ENCODE results near the gene SOCS2. TPM values are rescaled to one million over a fixed set of nuclear protein-coding genes. Genes with fewer than 3 reads are reported as not detected.
A peak's percentile ranks its signal among the peaks of the same experiment; 100 is the strongest.

The SOCS2 gene, protein sequence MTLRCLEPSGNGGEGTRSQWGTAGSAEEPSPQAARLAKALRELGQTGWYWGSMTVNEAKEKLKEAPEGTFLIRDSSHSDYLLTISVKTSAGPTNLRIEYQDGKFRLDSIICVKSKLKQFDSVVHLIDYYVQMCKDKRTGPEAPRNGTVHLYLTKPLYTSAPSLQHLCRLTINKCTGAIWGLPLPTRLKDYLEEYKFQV
- total RNA-seq: 10 to 100 TPM; 18.3 to 63.0 (median 34.6) TPM

DNA sequence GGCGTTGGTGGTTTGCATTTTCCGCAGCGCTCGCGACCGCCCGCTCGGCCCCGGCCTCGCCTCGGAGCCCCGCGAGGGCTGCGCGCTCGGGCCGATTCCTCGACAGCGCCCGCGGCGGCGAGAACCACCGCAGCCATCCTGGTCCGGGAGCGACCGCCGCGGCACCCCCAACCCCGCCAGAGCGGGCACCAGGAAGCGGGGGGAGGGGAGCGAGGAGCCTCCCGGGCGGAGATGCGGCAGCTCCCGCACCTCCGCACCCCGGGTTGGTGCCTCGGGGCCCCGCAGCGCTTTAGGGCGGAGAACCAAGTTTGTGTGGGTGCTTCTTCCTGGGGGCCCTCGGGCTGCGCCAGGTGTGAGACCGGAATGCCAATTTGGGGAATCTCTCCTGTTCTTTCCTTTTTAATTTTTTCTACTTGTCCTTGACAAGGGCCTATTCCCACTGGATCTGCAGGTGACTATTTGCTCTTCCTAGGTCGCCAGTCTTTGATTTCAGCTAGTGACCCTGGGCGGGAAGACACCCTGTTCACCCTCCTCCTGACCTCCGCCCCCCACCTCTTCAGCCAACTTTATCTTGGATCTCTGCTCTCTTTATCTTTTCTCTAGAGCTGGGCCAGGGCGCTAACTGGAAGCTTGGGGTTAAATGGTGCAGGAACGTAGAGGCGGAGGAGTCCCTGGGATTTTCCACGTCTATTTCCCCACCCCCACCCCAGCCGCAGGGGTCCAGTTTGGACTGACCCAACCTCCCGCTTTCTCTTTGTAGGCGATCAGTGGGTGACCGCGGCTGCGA, at the start of gene SOCS2:
Gene SOCS2, plus strand, starts transcription at position 751 of the 787 bp plus-strand sequence. CDS start 223 bp downstream, outside the sequence.
- peak in 1 of 2 donors; percentile 20 for ATAC-seq (ENCODE audit: low FRiP score in 2 of 2)
- peaks cover 0 to 8% (median 2%) of the 10 kb centered on the region in 4 donors for H3K27me3 ChIP-seq
- peaks cover 0 to 17% (median 0%) of the 10 kb centered on the region in 4 donors for H3K36me3 ChIP-seq
- peak in 1 of 2 donors; percentile 92 for DNase-seq
- 1 to 2% methylated on average over 10 to 51 of the region's 59 CpGs for WGBS, 2 donors
- H3K4me3 ChIP-seq: peak within 1 kb of the TSS; percentile 78 to 97 (median 90)
- H3K9me3 ChIP-seq: no peaks in the 10 kb centered on the region
- peak within 1 kb of the TSS; percentile 89 to 95 (median 92) for H3K27ac ChIP-seq
- no peak for TF ChIP-seq EP300 (IDR thresholded peaks at IDR 0.05)
- no peak for TF ChIP-seq POLR2A (IDR thresholded peaks at IDR 0.05)
- TF ChIP-seq, protein P1, sequence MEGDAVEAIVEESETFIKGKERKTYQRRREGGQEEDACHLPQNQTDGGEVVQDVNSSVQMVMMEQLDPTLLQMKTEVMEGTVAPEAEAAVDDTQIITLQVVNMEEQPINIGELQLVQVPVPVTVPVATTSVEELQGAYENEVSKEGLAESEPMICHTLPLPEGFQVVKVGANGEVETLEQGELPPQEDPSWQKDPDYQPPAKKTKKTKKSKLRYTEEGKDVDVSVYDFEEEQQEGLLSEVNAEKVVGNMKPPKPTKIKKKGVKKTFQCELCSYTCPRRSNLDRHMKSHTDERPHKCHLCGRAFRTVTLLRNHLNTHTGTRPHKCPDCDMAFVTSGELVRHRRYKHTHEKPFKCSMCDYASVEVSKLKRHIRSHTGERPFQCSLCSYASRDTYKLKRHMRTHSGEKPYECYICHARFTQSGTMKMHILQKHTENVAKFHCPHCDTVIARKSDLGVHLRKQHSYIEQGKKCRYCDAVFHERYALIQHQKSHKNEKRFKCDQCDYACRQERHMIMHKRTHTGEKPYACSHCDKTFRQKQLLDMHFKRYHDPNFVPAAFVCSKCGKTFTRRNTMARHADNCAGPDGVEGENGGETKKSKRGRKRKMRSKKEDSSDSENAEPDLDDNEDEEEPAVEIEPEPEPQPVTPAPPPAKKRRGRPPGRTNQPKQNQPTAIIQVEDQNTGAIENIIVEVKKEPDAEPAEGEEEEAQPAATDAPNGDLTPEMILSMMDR (IDR thresholded peaks at IDR 0.05): no peak
- no peak for TF ChIP-seq POLR2AphosphoS5 (IDR thresholded peaks at IDR 0.05)
- peaks cover 8 to 27% (median 13%) of the 10 kb centered on the region in 4 donors for H3K4me1 ChIP-seq

DNA sequence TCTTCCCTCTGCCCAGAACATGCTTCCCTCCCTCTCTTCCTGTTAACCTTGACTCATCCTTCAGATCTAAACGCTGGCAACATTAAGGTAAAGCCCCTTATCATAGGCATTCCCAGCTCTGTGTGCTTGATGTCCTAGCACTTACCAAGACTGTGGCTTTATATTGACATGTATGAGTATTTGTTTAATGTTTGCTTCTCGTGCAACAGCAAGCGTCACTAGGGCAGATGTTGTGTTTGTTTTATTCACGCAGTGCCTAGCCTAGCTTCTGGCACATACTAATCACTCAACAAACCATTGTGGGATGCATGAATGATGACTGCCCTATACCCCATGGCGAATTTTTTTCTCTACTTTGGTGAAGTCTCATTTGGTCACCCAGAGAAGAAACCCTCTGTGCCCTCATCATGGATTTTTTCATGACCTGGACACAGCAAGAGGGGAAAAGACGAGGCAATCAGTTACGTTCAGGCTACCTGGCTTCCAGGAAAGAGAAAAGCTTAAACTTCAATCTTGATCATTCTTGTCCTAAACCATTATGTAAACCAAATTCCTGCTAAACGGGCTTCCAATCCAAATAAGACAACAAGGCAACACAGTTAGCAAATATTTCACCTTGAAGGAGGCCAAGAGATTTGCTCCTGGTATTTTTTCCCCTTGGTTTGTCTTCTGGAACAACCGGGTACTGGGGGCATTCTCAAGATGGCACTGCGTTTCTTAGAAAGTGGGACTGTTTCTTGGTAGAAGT, 47.9 kb upstream of the SOCS2 start:
- 60 to 64% methylated on average over 10 of the region's 10 CpGs for WGBS, 2 donors
- no peak for DNase-seq
- Histone ChIP-seq H3K27ac (no peak overlapping the region), H3K4me1 (peaks cover 0 to 4% (median 3%) of the 10 kb centered on the region in 4 donors), H3K9me3 (no peaks in the 10 kb centered on the region), H3K36me3 (no peaks in the 10 kb centered on the region), H3K4me3 (no peak overlapping the region), H3K27me3 (no peaks in the 10 kb centered on the region)
- TF ChIP-seq POLR2A (IDR thresholded peaks at IDR 0.05) (no peak), EP300 (IDR thresholded peaks at IDR 0.05) (no peak), POLR2AphosphoS5 (IDR thresholded peaks at IDR 0.05) (no peak)
- TF ChIP-seq, protein P1 (IDR thresholded peaks at IDR 0.05): no peak
- ATAC-seq (ENCODE audit: low FRiP score in 2 of 2): no peak

DNA sequence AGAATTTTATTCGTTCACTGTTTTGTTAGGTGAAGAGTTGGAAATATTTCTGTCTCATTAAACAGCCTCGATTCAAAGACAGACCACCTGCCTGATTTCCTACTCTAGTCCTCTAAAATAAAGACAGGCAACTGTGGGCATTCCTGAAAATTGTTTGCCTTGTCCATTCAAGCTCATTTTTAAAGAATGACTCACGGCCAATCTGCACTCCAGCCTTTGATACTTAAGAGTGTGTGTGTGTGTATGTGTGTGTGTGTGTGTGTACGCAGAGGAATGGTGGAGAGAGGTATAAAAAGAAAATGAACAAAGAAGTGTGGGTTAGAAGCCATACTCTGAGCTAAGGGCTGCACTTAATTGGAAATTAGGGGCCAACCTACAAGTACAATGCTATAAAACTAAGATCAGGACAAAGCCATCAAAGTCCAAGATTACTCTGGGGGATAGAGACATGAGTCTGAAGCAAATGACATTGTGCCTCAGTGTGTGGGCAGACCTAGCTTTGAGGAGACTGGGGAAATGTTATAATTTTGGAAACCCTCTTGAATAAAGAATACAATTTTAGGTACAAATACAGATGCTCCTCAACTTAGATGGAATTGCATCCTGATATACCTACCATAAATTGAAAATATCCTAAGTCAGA, 45.6 kb upstream of the SOCS2 start:
- Histone ChIP-seq H3K27ac (no peak overlapping the region), H3K4me1 (peaks cover 0 to 11% (median 3%) of the 10 kb centered on the region in 4 donors), H3K36me3 (no peaks in the 10 kb centered on the region), H3K4me3 (no peak overlapping the region), H3K9me3 (no peaks in the 10 kb centered on the region), H3K27me3 (no peaks in the 10 kb centered on the region)
- TF ChIP-seq POLR2A (IDR thresholded peaks at IDR 0.05) (no peak), EP300 (IDR thresholded peaks at IDR 0.05) (peak in 1 of 4 donors; percentile 45)
- WGBS, 2 donors: 43 to 46% methylated on average over 4 of the region's 4 CpGs
- DNase-seq: peak in 1 of 2 donors; percentile 38
- ATAC-seq (ENCODE audit: low FRiP score in 2 of 2): peak; percentile 31 to 80

DNA sequence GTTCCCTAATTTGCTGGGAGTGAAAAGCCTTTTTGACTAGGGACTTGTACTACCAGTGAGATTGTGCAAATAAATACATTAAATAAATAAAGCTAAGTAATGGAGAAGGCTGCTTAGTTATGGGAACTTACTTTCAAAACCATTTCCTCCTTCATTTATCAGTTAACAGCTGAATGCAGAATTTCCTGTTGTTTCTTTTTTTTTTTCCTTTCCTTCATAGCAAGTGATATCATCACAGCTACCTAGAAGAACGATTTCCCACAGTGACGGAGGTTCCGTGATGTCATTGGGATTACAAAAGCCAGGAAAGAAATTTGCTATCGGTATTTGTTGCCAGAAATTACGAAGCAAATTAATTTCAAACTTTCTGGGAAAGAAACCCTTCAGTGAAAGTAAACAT, 42.1 kb upstream of the SOCS2 start:
- TF ChIP-seq, protein P1 (IDR thresholded peaks at IDR 0.05): no peak
- TF ChIP-seq EP300 (IDR thresholded peaks at IDR 0.05): peak in 1 of 4 donors; percentile 3
- TF ChIP-seq POLR2AphosphoS5 (IDR thresholded peaks at IDR 0.05): no peak
- no peak for TF ChIP-seq POLR2A (IDR thresholded peaks at IDR 0.05)
- ATAC-seq (ENCODE audit: low FRiP score in 2 of 2) (no peak), DNase-seq (no peak)
- H3K4me3 ChIP-seq: no peak overlapping the region
- no peaks in the 10 kb centered on the region for H3K9me3 ChIP-seq
- H3K4me1 ChIP-seq: peaks cover 0 to 11% (median 3%) of the 10 kb centered on the region in 4 donors
- no peaks in the 10 kb centered on the region for H3K36me3 ChIP-seq
- WGBS, 2 donors: 4 to 9% methylated on average over 5 of the region's 5 CpGs
- H3K27ac ChIP-seq: peak overlapping the region in 1 of 4 donors; percentile 43
- H3K27me3 ChIP-seq: no peaks in the 10 kb centered on the region
